Measurements from ENCODE around the gene RAD51AP1.
A peak's percentile ranks its signal among the peaks of the same experiment; 100 is the strongest.

The RAD51AP1 gene

DNA sequence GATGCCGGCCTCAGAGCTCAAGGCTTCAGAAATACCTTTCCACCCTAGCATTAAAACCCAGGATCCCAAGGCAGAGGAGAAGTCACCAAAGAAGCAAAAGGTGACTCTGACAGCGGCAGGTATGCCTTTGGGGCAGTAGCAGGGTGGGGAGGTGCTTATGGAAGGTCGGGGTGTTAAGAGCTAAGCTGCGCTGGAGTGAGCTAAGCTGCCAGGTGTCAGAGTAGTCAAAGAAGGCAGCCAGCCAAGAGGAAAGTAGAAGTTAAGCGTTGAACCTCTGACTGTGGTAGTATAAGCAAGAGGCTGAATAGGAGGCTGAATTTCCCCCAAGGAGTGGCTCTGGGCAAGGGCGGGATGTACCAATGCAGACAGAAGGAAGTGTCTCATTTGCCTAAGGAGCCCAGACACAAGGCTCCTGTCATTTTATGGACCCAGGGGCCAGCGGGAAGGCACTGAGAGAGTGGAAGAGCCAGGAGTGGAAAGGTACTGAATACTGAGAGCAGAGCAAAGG, 52.5 kb downstream of the RAD51AP1 start:
- DNase-seq (ENCODE audit: low spot score) = no peak

GRCh38 chr12:4595881-4596280, 57.2 kb downstream of the RAD51AP1 start:
- DNase-seq (ENCODE audit: low spot score) = no peak

DNA sequence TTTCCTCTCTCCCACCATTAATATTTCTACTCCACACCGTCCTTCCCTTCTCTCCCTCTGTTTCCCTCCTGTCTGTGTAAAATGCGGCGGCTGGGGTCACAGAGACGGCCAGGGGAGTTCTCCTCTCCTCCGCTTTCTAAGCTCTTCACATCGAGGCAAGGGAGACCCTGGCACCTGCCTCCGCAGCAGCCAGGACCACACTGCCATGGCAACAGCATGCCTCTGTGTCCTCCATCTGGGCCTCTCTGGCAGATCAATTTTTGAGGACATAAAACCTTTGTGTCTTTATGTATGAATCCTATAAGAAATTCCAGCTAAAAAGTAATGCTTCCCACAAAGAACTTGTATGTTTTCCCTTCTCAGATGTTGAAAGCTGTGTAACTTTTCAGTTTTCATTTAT, 64.7 kb downstream of the RAD51AP1 start:
- DNase-seq (ENCODE audit: low spot score) = no peak

- DNase-seq (ENCODE audit: low spot score) = no peak
Measured at GRCh38 chr12:4603946-4604345, 65.3 kb downstream of the RAD51AP1 start.

GRCh38 chr12:4604684-4605193, 66.0 kb downstream of the RAD51AP1 start:
- DNase-seq (ENCODE audit: low spot score) = peak; percentile 83

- no peak for DNase-seq (ENCODE audit: low spot score)
Measured at GRCh38 chr12:4607056-4607455, 68.4 kb downstream of the RAD51AP1 start.

DNA sequence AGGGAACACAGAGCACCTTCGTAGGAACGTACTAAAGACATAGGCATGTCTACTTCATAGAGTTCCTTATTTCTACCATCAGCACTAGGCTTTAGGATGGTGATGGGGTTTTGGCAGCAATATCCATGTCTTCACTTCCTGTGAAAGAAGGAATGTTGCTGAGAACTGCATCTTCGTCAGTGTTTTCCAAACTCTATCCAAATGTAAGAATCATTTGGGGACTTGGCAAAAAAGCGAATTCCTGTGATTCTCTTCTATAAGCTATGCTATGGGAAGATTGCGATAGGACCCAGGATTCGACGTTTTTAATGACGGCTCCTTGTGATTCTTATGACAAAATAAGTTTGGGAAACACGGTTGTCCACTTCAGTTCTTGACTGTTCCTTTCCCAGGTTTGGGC, 70.4 kb downstream of the RAD51AP1 start:
- DNase-seq (ENCODE audit: low spot score) = no peak
